Endometrium (tissue), 2 donors: Measurements from ENCODE around the gene IFT122.
A peak's percentile ranks its signal among the peaks of the same experiment; 100 is the strongest.

ENCODE experiments used
- FAIRE-seq: peaks from 2 replicates; lab custom pipeline; 2012; peaks lifted over from hg19 to GRCh38; lab: Jason Lieb, UNC
- donor health status: control.
- donor health status: control.

IFT122 gene

DNA sequence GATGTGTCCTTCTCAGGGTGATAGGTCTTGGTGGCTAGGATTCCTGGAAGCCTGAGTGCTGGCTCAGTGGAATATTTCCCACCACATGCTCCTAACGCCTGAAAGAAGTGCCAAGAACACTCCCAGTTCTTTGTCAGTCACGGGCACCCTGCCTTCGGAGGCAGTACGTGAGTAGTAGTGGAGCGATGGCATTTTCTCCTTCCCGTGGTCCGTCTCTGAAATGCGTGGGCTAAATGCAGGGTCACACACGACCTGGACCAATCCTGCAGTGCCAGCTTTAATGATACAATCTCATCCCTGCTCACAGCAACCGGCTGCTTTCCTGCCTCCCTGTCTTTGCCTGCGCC is 117.5 kb downstream of the IFT122 start:
- no peak for FAIRE-seq

- no peak for FAIRE-seq
These were observed 118.2 kb downstream of the IFT122 start for GRCh38 chr3:129558081-129558771.

GRCh38 chr3:129558772-129559564 is 118.9 kb downstream of the IFT122 start:
- no peak for FAIRE-seq

GRCh38 chr3:129559565-129560079 is 119.6 kb downstream of the IFT122 start:
- FAIRE-seq = no peak

DNA sequence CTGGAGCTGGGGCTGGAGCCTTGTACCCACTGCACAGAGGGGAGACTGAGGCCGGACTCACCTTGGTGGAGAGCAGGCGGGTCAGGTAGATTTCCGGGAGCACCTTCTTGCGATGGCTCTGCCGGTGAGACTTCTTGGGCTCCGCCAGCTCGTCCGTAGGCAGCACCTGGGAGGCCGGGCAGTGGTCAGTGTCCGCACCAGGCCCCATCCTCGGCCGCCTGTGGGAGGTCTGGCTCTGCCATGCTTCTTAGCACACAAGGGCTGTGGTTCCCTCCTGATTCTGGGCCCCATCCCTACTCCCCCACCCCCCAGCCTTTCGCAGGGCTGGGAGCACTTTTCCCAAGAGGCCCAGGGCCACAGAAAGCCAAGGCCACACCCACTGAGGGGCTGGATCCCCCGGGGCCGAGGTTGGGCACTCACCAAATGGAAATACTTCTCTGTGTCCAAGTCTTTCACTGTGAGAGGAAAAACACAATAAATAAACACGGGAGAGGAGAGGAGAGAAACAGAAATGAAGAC is 120.3 kb downstream of the IFT122 start:
- no peak for FAIRE-seq

DNA sequence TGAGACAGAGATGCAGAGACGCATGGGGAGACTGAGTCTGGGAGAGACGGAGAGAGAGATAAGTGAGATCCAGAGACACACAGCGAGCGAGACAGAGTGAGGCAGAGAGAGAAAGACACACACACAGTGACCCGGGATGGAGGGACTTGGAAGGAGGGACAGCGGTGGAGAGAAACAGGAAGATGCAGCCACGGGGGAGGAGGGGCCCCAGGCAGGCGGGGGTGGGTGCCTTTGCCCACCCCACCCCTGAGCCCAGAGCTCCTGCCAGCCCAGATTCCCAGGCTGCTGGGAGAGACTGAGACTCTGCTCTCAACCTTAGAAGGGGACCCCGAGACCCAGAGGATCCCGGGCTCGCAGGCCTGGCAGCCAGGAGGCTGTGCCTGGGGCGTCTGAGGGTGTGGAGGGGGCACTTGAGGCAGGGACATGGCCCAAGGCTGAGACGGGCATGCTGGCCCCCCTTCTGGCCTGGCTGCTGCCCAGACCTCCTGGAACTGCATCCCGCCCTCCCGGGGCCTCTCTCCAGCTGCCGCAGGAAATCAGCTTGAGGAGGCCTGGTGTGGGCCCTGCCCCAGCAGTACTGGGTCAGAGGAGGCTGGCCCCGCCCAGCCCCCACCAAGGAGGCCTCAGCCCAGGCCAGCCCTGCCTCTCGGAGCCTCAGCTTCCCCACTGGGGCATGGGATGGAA is 121.0 kb downstream of the IFT122 start:
- no peak for FAIRE-seq

GRCh38 chr3:129561619-129562248 is 121.7 kb downstream of the IFT122 start:
- no peak for FAIRE-seq

DNA sequence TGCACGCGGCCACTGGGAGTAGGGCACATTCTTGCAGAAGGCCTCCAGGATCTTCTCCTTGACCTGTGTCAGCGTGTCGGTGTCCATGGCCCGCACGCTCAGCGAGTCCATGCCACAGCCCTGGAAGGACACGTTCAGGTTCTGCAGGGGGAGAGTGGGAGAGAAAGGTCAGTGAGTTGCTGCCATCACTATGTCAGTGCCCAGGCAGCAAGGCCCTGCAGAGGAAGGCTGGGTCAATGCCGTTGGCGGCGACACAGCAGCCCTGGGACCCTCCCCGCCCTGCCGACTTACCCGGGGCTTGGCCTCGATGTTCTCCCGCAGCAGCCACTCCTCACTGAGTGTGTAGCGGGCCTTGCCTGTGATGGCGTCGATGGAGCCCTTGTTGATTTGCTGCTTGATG is 122.8 kb downstream of the IFT122 start:
- no peak for FAIRE-seq

- no peak for FAIRE-seq
These were observed 123.3 kb downstream of the IFT122 start for GRCh38 chr3:129563332-129563731.

GRCh38 chr3:129563850-129564535 is 124.0 kb downstream of the IFT122 start:
- FAIRE-seq = no peak

DNA sequence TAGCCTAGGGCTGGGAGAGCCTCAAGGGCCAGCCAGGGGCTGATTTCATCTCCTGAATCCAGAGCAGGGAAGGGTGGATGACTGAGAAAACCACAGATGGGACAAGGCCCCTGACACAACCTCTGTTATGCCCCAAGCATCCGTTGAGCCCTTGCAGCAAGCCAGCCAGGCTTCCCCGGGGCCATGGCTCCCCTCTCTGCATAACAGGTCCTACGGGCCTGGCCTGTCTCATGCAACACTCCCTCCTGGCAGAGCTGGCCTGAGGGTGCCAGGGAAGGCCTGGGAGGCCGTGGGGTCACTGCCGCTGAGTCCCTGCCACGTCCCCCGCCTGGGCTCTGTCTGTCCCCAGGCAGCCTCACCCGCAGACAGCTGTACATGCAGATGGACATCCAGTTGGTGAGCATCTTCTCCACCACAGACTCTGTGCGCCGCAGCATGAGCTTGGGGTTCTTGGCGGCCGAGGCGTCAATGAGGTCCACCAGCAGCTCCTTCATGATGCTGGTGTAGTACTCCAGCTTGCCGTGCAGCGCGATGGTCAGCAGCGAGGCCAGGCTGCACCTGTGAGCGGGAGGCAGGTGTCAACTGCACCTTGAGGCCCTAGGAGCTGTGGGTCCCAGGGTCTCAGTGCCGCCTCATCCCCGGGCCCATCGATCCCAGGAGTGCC is 125.1 kb downstream of the IFT122 start:
- FAIRE-seq = no peak

DNA sequence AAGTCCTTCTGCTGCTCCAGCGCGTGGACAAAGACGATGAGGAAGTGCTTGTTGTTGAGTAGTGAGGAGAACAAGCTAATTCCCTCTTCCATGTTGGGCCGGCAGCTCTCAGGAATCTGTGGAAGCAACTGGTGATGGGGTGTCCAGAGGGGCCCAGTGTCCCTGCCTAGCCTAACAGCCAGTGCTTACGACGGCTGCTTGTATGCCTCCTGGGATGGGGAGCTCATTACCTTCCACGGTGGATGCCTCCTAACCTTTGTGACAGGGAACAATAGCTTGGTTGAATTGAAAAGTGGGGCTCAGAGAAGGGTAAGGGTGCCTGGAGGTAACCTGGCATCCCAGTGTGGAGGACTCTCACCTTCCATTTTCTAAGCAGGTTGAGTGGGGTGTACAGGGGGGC is 125.9 kb downstream of the IFT122 start:
- no peak for FAIRE-seq

GRCh38 chr3:129567176-129567705 is 127.2 kb downstream of the IFT122 start:
- no peak for FAIRE-seq

GRCh38 chr3:129567939-129568338 is 127.9 kb downstream of the IFT122 start:
- peak; percentile 45 for FAIRE-seq

GRCh38 chr3:129569856-129570255 is 129.8 kb downstream of the IFT122 start:
- FAIRE-seq = no peak
